ENCODE results near the gene RNF39.

DNA sequence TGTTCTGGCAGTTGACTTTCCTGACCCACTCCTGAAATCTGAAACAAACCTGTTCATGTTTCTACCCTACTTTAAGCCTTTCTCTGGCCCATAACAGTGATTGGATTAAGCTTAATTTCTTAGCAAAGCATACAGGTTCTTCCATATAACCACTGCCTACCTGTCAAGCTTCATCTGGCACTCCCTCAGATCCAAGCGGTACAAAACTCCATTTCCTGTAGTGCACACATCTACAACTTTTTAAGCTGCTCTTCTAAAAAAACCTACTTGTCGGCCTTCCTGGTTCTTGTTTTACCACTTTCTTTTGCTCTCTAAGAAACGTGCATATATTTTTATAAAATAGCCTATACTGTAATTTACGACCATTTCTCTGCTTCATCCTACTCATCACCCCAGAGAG lies 9.5 kb downstream of the RNF39 start:
- TF ChIP-seq POLR2AphosphoS5 (IDR thresholded peaks at IDR 0.05) (no peak), MXI1 (conservative IDR thresholded peaks at IDR 0.05; ENCODE audit: poor library complexity, severe bottlenecking) (no peak), RAD21 (conservative IDR thresholded peaks at IDR 0.05) (no peak)
- TF ChIP-seq, protein P1, sequence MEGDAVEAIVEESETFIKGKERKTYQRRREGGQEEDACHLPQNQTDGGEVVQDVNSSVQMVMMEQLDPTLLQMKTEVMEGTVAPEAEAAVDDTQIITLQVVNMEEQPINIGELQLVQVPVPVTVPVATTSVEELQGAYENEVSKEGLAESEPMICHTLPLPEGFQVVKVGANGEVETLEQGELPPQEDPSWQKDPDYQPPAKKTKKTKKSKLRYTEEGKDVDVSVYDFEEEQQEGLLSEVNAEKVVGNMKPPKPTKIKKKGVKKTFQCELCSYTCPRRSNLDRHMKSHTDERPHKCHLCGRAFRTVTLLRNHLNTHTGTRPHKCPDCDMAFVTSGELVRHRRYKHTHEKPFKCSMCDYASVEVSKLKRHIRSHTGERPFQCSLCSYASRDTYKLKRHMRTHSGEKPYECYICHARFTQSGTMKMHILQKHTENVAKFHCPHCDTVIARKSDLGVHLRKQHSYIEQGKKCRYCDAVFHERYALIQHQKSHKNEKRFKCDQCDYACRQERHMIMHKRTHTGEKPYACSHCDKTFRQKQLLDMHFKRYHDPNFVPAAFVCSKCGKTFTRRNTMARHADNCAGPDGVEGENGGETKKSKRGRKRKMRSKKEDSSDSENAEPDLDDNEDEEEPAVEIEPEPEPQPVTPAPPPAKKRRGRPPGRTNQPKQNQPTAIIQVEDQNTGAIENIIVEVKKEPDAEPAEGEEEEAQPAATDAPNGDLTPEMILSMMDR (IDR thresholded peaks at IDR 0.05; ENCODE audit: poor library complexity, severe bottlenecking): no peak
